HL-60 (cell line): ENCODE measurements around the gene MUC3A.

Source experiments
- DNase-seq, 2 experiments: peaks; one replicate each; pipeline ENCODE4 v3.0.0-alpha.2; 2010 to 2020; ENCODE audit warnings: low read depth in 1 of 2, low spot score in 1 of 2
- H3K27ac ChIP-seq: fragments of 250-450 bp; sonication (Bioruptor Pico); replicated peaks from 2 replicates; pipeline ENCODE4 v1.5.1; 2020; ENCODE audit warnings: mild to moderate bottlenecking, moderate library complexity
- H3K27me3 ChIP-seq: fragments of 250-450 bp; sonication (Bioruptor Pico); 2 replicates; pipeline ENCODE4 v1.5.1; 2021; ENCODE audit warnings: mild to moderate bottlenecking, moderate library complexity; ENCODE audit not compliant: insufficient read depth, poor library complexity, severe bottlenecking
- H3K4me3 ChIP-seq: replicated peaks from 2 replicates; pipeline ENCODE4 v1.5.1; 2011; ENCODE audit warnings: mild to moderate bottlenecking, control low read depth, low read length; ENCODE audit not compliant: insufficient read depth
- GABPA ChIP-seq: IDR thresholded peaks from 2 replicates; pipeline ENCODE4 v1.6.1; 2012; ENCODE audit warnings: low read depth
- POLR2AphosphoS5 ChIP-seq: IDR thresholded peaks from 2 replicates; pipeline ENCODE4 v1.6.1; 2012; ENCODE audit warnings: low read depth
- REST ChIP-seq: IDR thresholded peaks from 2 replicates; pipeline ENCODE4 v1.6.1; 2012; ENCODE audit warnings: low read depth; ENCODE audit not compliant: insufficient replicate concordance
- SPI1 ChIP-seq: IDR thresholded peaks from 2 replicates; pipeline ENCODE4 v1.6.1; 2012; ENCODE audit warnings: low read depth, mild to moderate bottlenecking, borderline replicate concordance
- TF ChIP-seq, protein P1 (sequence below): IDR thresholded peaks from one replicate; pipeline ENCODE4 v1.5.1; 2011; ENCODE audit warnings: low read length, control low read depth, inconsistent platforms; ENCODE audit not compliant: insufficient read depth

The MUC3A gene

DNA sequence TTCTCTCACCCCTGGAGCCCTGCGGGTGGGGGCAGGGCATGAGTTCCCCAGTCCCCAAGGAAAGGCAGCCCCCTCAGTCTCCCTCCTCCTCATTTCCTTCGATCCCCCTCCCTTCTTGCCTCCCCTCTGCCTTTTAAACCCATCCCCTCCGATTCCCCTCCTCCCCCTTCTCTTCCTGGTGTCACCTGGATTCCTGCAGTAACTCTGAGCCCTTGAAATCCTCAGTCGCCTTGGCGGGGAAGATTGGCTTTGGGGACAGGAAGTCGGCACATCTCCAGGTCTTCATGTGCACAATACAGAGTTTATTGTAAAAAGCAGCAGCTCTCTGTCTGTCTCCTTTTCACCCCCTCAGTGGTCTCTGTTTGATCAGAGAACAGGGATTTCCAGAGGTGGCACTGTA is 18.7 kb downstream of the MUC3A start:
- peaks cover 39% of the 10 kb centered on the region for H3K27me3 ChIP-seq
- DNase-seq = no peak

GRCh38 chr7:100968650-100969049 is 19.3 kb downstream of the MUC3A start:
- TF ChIP-seq GABPA (no peak), SPI1 (no peak), REST (no peak), POLR2AphosphoS5 (no peak)
- TF ChIP-seq, protein P1, sequence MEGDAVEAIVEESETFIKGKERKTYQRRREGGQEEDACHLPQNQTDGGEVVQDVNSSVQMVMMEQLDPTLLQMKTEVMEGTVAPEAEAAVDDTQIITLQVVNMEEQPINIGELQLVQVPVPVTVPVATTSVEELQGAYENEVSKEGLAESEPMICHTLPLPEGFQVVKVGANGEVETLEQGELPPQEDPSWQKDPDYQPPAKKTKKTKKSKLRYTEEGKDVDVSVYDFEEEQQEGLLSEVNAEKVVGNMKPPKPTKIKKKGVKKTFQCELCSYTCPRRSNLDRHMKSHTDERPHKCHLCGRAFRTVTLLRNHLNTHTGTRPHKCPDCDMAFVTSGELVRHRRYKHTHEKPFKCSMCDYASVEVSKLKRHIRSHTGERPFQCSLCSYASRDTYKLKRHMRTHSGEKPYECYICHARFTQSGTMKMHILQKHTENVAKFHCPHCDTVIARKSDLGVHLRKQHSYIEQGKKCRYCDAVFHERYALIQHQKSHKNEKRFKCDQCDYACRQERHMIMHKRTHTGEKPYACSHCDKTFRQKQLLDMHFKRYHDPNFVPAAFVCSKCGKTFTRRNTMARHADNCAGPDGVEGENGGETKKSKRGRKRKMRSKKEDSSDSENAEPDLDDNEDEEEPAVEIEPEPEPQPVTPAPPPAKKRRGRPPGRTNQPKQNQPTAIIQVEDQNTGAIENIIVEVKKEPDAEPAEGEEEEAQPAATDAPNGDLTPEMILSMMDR = no peak
- H3K27ac ChIP-seq = no peak overlapping the region
- no peak overlapping the region for H3K4me3 ChIP-seq
- DNase-seq = no peak
- H3K27me3 ChIP-seq = peaks cover 39% of the 10 kb centered on the region

More for the DNA sequence above, 18.7 kb downstream of the MUC3A start:
- TF ChIP-seq GABPA (no peak), POLR2AphosphoS5 (no peak), REST (no peak), SPI1 (no peak)
- TF ChIP-seq, protein P1 = no peak
- no peak overlapping the region for H3K4me3 ChIP-seq
- H3K27ac ChIP-seq = no peak overlapping the region

DNA sequence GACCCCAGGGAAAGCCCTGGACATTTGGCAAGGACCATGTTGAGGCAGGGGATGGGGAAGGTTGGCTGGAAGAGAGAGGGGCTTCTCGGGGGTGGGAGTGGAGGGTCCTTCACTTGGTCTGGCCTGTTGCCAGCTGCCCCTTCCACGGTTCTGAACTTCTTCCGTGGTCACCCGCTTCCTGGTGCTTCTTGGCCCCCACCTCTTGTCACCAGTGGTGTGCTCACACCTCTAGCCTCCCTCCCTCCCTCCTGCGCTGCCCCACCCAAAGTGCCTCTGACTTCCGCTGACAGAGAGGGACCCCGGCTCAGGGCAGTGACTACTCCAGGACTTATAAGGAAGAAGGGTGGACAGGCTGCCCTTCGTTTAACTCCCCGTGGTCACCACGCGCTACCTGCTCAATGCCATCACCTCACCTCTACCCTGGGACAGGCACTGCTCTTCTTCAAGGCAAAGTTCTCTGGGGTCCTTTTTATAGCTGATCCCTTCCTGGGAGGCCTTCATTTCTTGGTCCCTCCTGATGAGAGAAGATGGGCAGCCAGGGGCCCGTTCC is 19.8 kb downstream of the MUC3A start, which contains the start of gene MUC12:
TSS of gene MUC12 (plus strand) at position 500 of the 550 bp plus-strand sequence. CDS start 58 bp downstream, outside the sequence.
- no peak for DNase-seq
- Histone ChIP-seq H3K4me3 (no peak within 1 kb of the TSS), H3K27me3 (peaks cover 39% of the 10 kb centered on the region), H3K27ac (no peak within 1 kb of the TSS)
- TF ChIP-seq, protein P1 = no peak
- TF ChIP-seq POLR2AphosphoS5 (no peak), GABPA (no peak), SPI1 (no peak), REST (no peak)
